Tracheal epithelial cell (primary cell): ENCODE data around the gene POLR1A. TPM values are rescaled to one million over a fixed set of nuclear protein-coding genes. Genes with fewer than 3 reads are reported as not detected.

Source experiments
- total RNA-seq: library from RNA; depleted of rRNA; stranded (reverse); fragments of >200 nt; gene quantifications from 2 replicates; pipeline ENCODE4 v1.2.1, GENCODE V29; 2014

POLR1A gene
- total RNA-seq, result 12.0 and 17.7 TPM in 2 replicates

DNA sequence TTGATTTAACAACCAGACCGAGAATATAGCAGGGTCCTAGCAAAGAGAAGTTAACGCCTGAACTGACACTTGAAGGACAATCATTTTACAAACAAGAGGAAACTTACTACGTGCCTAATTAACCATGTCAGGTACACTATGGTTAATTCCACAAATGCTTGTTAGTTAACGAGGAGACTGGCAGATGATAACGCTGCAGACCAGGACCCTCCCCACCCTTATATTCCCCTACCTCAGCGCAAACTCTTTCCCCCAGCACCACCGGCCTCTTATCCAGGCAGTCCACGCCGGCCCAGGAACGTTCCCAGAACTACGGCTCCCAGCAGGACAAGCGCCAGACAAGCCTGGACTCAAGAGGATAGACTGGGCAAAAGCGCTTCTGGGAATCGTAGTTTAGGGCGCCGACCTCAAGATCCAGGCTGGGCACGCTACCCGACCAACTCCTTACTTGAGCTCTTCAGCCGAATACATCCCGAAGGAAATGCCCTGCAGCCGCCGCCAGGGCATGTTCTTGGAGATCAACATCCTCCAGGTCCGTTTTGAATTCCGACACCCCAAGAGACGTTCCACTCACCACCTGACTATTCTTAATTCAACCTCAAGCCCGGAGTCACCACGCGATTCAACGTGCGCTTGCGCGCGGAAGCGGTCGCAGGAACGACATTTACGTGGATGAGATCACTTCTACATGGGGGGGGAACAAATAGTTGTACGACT is at the start of gene POLR1A:
TSS of gene POLR1A (minus strand) at position 635 of the 717 bp plus-strand sequence. CDS start at position 525, 110 bp downstream.

DNA sequence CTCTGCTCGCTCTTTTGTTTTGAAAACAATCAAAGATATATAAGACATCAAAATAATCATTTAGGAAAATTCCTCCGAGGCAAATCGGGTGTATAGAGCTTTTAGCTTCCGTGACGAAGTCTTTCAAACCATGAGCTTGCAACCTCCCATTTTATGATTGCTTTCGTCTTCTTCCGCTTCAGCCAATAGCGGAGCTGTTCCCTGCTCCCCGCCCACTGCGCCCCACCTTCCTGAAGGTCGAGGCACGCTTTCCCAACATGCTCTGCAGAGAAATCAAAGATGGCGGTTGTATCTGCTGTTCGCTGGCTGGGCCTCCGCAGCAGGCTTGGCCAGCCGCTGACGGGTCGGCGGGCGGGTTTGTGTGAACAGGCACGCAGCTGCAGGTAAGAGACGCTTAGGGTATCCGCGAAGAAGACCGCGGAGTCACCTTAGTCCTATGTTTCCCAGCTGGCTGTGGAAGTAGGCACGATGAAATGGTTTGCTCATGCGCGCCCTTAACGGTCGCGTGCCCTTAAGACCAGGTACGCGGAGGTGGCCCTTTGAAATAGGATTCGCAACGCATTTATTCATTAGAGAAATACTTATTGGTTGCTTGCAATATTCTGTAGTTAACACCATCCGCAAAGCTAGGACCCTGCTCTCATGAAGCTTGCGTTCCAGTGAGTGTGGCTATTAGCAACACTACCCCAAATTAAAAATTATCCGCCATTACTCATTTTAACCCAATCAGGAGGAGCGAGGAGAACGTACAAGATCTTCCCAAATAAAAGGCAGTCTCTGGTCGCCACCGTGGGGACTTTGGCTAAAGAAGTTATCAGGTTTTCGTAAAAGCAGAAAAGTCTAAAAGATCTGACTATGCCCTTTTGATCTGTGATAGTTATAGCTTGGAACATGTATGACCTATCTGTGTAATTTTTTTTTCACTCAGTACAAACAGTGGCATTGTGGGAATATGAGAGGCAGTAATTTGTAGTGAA is 571 bp upstream of the POLR1A start, which contains the start of gene PTCD3:
TSS of gene PTCD3 (plus strand) at position 267 of the 977 bp plus-strand sequence. CDS start at position 280, 13 bp downstream.

Other genes with a start within 250 kb of the POLR1A start
- gene ST3GAL5, start 216.9 kb downstream of the POLR1A start, total RNA-seq, result 13.6 and 14.2 TPM in 2 replicates
- 50.8 and 72.7 TPM in 2 replicates for gene PTCD3, start 349 bp upstream of the POLR1A start, total RNA-seq
- 45.8 and 52.0 TPM in 2 replicates for gene IMMT, start 89.6 kb upstream of the POLR1A start, total RNA-seq
- gene MRPL35, start 93.6 kb upstream of the POLR1A start, total RNA-seq, result 38.1 and 49.4 TPM in 2 replicates
- 0.24 TPM in 1 of 2 replicates, not detected in the other for gene REEP1, start 231.7 kb upstream of the POLR1A start, total RNA-seq